Activated naive CD8-positive, alpha-beta T cell (primary cell): ENCODE measurements around the gene NPB.

Source experiments
- H3K27ac Mint-ChIP-seq: one replicate; pipeline ENCODE4 v1.8.0; 2021; ENCODE audit warnings: mixed read lengths
- H3K27me3 Mint-ChIP-seq: one replicate; pipeline ENCODE4 v1.8.0; 2021; ENCODE audit warnings: mixed read lengths
- H3K36me3 Mint-ChIP-seq: one replicate; pipeline ENCODE4 v1.8.0; 2021; ENCODE audit warnings: mixed read lengths
- H3K4me1 Mint-ChIP-seq: one replicate; pipeline ENCODE4 v1.8.0; 2021; ENCODE audit warnings: low read depth, mixed read lengths
- H3K4me3 Mint-ChIP-seq: one replicate; pipeline ENCODE4 v1.8.0; 2021; ENCODE audit warnings: mild to moderate bottlenecking, mixed read lengths
- H3K9me3 Mint-ChIP-seq: one replicate; pipeline ENCODE4 v1.8.0; 2021; ENCODE audit warnings: low read depth, mixed read lengths

Gene NPB

GRCh38 chr17:81902023-81902652 is at the start of gene NPB:
Gene NPB, plus strand, starts transcription at chr17:81902238. Its CDS starts 40 bp downstream, at chr17:81902278.
- peaks cover 8% of the 10 kb centered on the region for H3K36me3 Mint-ChIP-seq
- H3K9me3 Mint-ChIP-seq: no peaks in the 10 kb centered on the region
- peak within 1 kb of the TSS; percentile 44 for H3K4me3 Mint-ChIP-seq
- H3K27me3 Mint-ChIP-seq: peaks cover 5% of the 10 kb centered on the region
- no peak within 1 kb of the TSS for H3K27ac Mint-ChIP-seq
- peaks cover 7% of the 10 kb centered on the region for H3K4me1 Mint-ChIP-seq

- Mint-ChIP-seq H3K4me1 (peaks cover 18% of the 10 kb centered on the region), H3K36me3 (peaks cover 4% of the 10 kb centered on the region), H3K4me3 (no peak overlapping the region), H3K9me3 (no peaks in the 10 kb centered on the region), H3K27me3 (no peaks in the 10 kb centered on the region), H3K27ac (no peak overlapping the region)
Observed at GRCh38 chr17:81854974-81855774, 46.9 kb upstream of the NPB start.

GRCh38 chr17:81858170-81858966 is 43.7 kb upstream of the NPB start:
- H3K27ac Mint-ChIP-seq: peak overlapping the region; percentile 28
- peaks cover 26% of the 10 kb centered on the region for H3K4me1 Mint-ChIP-seq
- no peaks in the 10 kb centered on the region for H3K9me3 Mint-ChIP-seq
- H3K27me3 Mint-ChIP-seq: no peaks in the 10 kb centered on the region
- H3K36me3 Mint-ChIP-seq: peaks cover 8% of the 10 kb centered on the region
- peak overlapping the region; percentile 95 for H3K4me3 Mint-ChIP-seq

- peak overlapping the region; percentile 95 for H3K4me3 Mint-ChIP-seq
- peaks cover 9% of the 10 kb centered on the region for H3K36me3 Mint-ChIP-seq
- H3K9me3 Mint-ChIP-seq: no peaks in the 10 kb centered on the region
- H3K27me3 Mint-ChIP-seq: no peaks in the 10 kb centered on the region
- H3K4me1 Mint-ChIP-seq: peaks cover 29% of the 10 kb centered on the region
- H3K27ac Mint-ChIP-seq: peak overlapping the region; percentile 86
Observed at GRCh38 chr17:81858967-81859905, 42.8 kb upstream of the NPB start.

- peaks cover 29% of the 10 kb centered on the region for H3K4me1 Mint-ChIP-seq
- H3K4me3 Mint-ChIP-seq: peak within 1 kb of the TSS; percentile 96
- H3K27me3 Mint-ChIP-seq: no peaks in the 10 kb centered on the region
- H3K36me3 Mint-ChIP-seq: peaks cover 9% of the 10 kb centered on the region
- H3K27ac Mint-ChIP-seq: peak within 1 kb of the TSS; percentile 94
- H3K9me3 Mint-ChIP-seq: no peaks in the 10 kb centered on the region
Observed at GRCh38 chr17:81859906-81860755, 41.9 kb upstream of the NPB start, which contains the start of gene P4HB. Gene P4HB, minus strand, starts transcription at chr17:81860535. Its CDS starts 64 bp downstream, at chr17:81860471.

GRCh38 chr17:81860756-81861568 is 41.1 kb upstream of the NPB start:
- Mint-ChIP-seq H3K9me3 (no peaks in the 10 kb centered on the region), H3K4me3 (peak overlapping the region; percentile 96), H3K4me1 (peaks cover 30% of the 10 kb centered on the region), H3K36me3 (peaks cover 9% of the 10 kb centered on the region), H3K27ac (peak overlapping the region; percentile 94), H3K27me3 (no peaks in the 10 kb centered on the region)

- peaks cover 9% of the 10 kb centered on the region for H3K36me3 Mint-ChIP-seq
- peak overlapping the region; percentile 91 for H3K27ac Mint-ChIP-seq
- peak overlapping the region; percentile 84 for H3K4me3 Mint-ChIP-seq
- peaks cover 30% of the 10 kb centered on the region for H3K4me1 Mint-ChIP-seq
- no peaks in the 10 kb centered on the region for H3K9me3 Mint-ChIP-seq
- no peaks in the 10 kb centered on the region for H3K27me3 Mint-ChIP-seq
Observed at GRCh38 chr17:81863123-81863675, 38.8 kb upstream of the NPB start.

- peak overlapping the region; percentile 84 for H3K4me3 Mint-ChIP-seq
- no peaks in the 10 kb centered on the region for H3K27me3 Mint-ChIP-seq
- H3K36me3 Mint-ChIP-seq: peaks cover 9% of the 10 kb centered on the region
- peaks cover 30% of the 10 kb centered on the region for H3K4me1 Mint-ChIP-seq
- H3K27ac Mint-ChIP-seq: peak overlapping the region; percentile 22
- H3K9me3 Mint-ChIP-seq: no peaks in the 10 kb centered on the region
Observed at GRCh38 chr17:81863833-81864768, 37.9 kb upstream of the NPB start.

- no peak overlapping the region for H3K27ac Mint-ChIP-seq
- H3K4me3 Mint-ChIP-seq: no peak overlapping the region
- no peaks in the 10 kb centered on the region for H3K9me3 Mint-ChIP-seq
- H3K27me3 Mint-ChIP-seq: no peaks in the 10 kb centered on the region
- H3K4me1 Mint-ChIP-seq: peaks cover 29% of the 10 kb centered on the region
- peaks cover 5% of the 10 kb centered on the region for H3K36me3 Mint-ChIP-seq
Observed at GRCh38 chr17:81865358-81865732, 36.7 kb upstream of the NPB start.

- H3K9me3 Mint-ChIP-seq: no peaks in the 10 kb centered on the region
- H3K27me3 Mint-ChIP-seq: no peaks in the 10 kb centered on the region
- no peak overlapping the region for H3K27ac Mint-ChIP-seq
- peaks cover 29% of the 10 kb centered on the region for H3K4me1 Mint-ChIP-seq
- no peak overlapping the region for H3K4me3 Mint-ChIP-seq
- H3K36me3 Mint-ChIP-seq: peaks cover 5% of the 10 kb centered on the region
Observed at GRCh38 chr17:81865733-81866439, 36.2 kb upstream of the NPB start.

GRCh38 chr17:81866440-81867169 is 35.4 kb upstream of the NPB start:
- peak overlapping the region; percentile 58 for H3K27ac Mint-ChIP-seq
- no peaks in the 10 kb centered on the region for H3K27me3 Mint-ChIP-seq
- peaks cover 29% of the 10 kb centered on the region for H3K4me1 Mint-ChIP-seq
- peaks cover 5% of the 10 kb centered on the region for H3K36me3 Mint-ChIP-seq
- no peaks in the 10 kb centered on the region for H3K9me3 Mint-ChIP-seq
- peak overlapping the region; percentile 13 for H3K4me3 Mint-ChIP-seq
